K562 (cell line): ENCODE measurements around the gene NEURL4. TPM values are rescaled to one million over a fixed set of nuclear protein-coding genes. Genes with fewer than 3 reads are reported as not detected.

Source experiments
- ATAC-seq: fragments of 200-7000 bp; cut with Tn5 transposase; 3 replicates; pipeline ENCODE4 v1.9.1; 2020; ENCODE audit warnings: moderate library complexity
- BruUV-seq: library from RNA; stranded (reverse); fragments of 400-500 nt; replicated peaks from 2 replicates; lab custom pipeline; 2021; lab: Mats Ljungman, UMichigan
- CTCF ChIA-PET: fragments of 300-600 bp; formaldehyde crosslinking; extraction: SDS; loops from one replicate; lab custom pipeline; 2021; ENCODE audit warnings: low intra/inter-chr PET ratio; lab: Yijun Ruan, JAX
- POLR2A ChIA-PET: fragments of 300-600, 350-650 bp; sonication (Branson Sonifier 250); formaldehyde crosslinking; extraction: SDS; loops from one replicate; lab custom pipeline; 2021; ENCODE audit warnings: antibody characterized with exemption, inconsistent platforms; lab: Yijun Ruan, JAX
- DNase-seq, 4 experiments: peaks; one replicate each; pipeline versions ENCODE4 v3.0.0 to v3.0.0-alpha.2; 2011 to 2018; ENCODE audit warnings: low spot score in 3 of 4, mixed read lengths in 3 of 4; ENCODE audit errors: extremely low read depth in 1 of 4
- FAIRE-seq: peaks from 2 replicates; lab custom pipeline; 2011; peaks lifted over from hg19 to GRCh38; lab: Jason Lieb, UNC
- H2AFZ ChIP-seq: 2 replicates; pipeline ENCODE4 v1.6.0; 2011; ENCODE audit warnings: low read depth, low read length, control low read depth, inconsistent platforms
- H3K27ac ChIP-seq: fragments of 200-600 bp; 3 replicates; pipeline ENCODE4 v1.8.0; 2011; ENCODE audit warnings: low read depth, mild to moderate bottlenecking, control low read depth, inconsistent platforms, low read length, moderate library complexity, mixed read lengths; ENCODE audit errors: extremely low read depth
- H3K27me3 ChIP-seq, 2 experiments: fragments of 300-600 bp in 1 of 2; 2 replicates in 1 of 2; 3 replicates in 1 of 2; pipeline versions ENCODE4 v1.6.0 to v1.8.0; 2011; ENCODE audit warnings: inconsistent platforms in 2 of 2, low read length in 2 of 2, mild to moderate bottlenecking in 1 of 2, mixed read lengths in 1 of 2, moderate library complexity in 1 of 2; ENCODE audit not compliant: control insufficient read depth in 2 of 2, insufficient read depth in 2 of 2
- H3K36me3 ChIP-seq: fragments of 300-600 bp; 3 replicates; pipeline ENCODE4 v1.8.0; 2011; ENCODE audit warnings: mild to moderate bottlenecking, low read length, inconsistent platforms; ENCODE audit not compliant: control insufficient read depth, insufficient read depth
- H3K4me1 ChIP-seq, 2 experiments: fragments of 200-600 bp in 1 of 2; replicated peaks in 1 of 2; 2 replicates in 1 of 2; 3 replicates in 1 of 2; pipeline versions ENCODE4 v1.5.1 to v1.8.0; 2011; ENCODE audit warnings: inconsistent platforms in 2 of 2, low read length in 2 of 2, mild to moderate bottlenecking in 1 of 2, mixed read lengths in 1 of 2, moderate library complexity in 1 of 2; ENCODE audit not compliant: control insufficient read depth in 2 of 2, insufficient read depth in 2 of 2
- H3K4me2 ChIP-seq: 2 replicates; pipeline ENCODE4 v1.6.1; 2011; ENCODE audit warnings: low read length, control low read depth, inconsistent platforms, mixed read lengths; ENCODE audit not compliant: insufficient read depth
- H3K4me3 ChIP-seq: fragments of 200-600 bp; sonication (generic), shearing (Covaris generic); 2 replicates; pipeline ENCODE4 v1.5.1; 2016; ENCODE audit warnings: control low read depth, inconsistent platforms
- H3K79me2 ChIP-seq: fragments of 200-600 bp; 3 replicates; pipeline ENCODE4 v1.8.0; 2011; ENCODE audit warnings: low read length, inconsistent platforms; ENCODE audit not compliant: control insufficient read depth, insufficient read depth
- H3K9ac ChIP-seq, 2 experiments: 2 replicates each; pipeline versions ENCODE4 v1.6.0 to v1.6.1; 2011; ENCODE audit warnings: low read depth in 2 of 2, low read length in 2 of 2, control low read depth in 1 of 2, inconsistent platforms in 1 of 2, mild to moderate bottlenecking in 1 of 2, mixed read lengths in 1 of 2; ENCODE audit not compliant: insufficient read depth in 1 of 2
- H3K9me1 ChIP-seq: one replicate; pipeline ENCODE4 v1.6.0; 2011; ENCODE audit warnings: inconsistent platforms, mild to moderate bottlenecking, low read length, moderate library complexity; ENCODE audit not compliant: control insufficient read depth, insufficient read depth
- H3K9me3 ChIP-seq: replicated peaks from 2 replicates; pipeline ENCODE4 v1.5.1; 2011; ENCODE audit warnings: low read depth, low read length, inconsistent platforms; ENCODE audit not compliant: control insufficient read depth, insufficient read depth
- H4K20me1 ChIP-seq: replicated peaks from 2 replicates; pipeline ENCODE4 v1.6.1; 2011; ENCODE audit warnings: low read length, inconsistent platforms, mixed read lengths; ENCODE audit not compliant: control insufficient read depth, insufficient read depth
- BCOR ChIP-seq: fragments of 450-650 bp; IDR thresholded peaks from 2 replicates; pipeline ENCODE4 v1.6.1; 2016
- C11orf30 ChIP-seq: fragments of 450-650 bp; IDR thresholded peaks from 2 replicates; pipeline ENCODE4 v1.6.1; 2016; ENCODE audit warnings: low read depth, mild to moderate bottlenecking
- CAMTA2 ChIP-seq: fragments of 250-450 bp; sonication (Bioruptor Pico); conservative IDR thresholded peaks from 2 replicates; pipeline ENCODE4 v1.5.1; 2022
- ETV5 ChIP-seq: sonication (generic); formaldehyde crosslinking; IDR thresholded peaks from 2 replicates; pipeline ENCODE4 v1.4.0; 2020; ENCODE audit warnings: low read depth, mild to moderate bottlenecking, missing genetic modification reagents
- GATAD2A ChIP-seq: fragments of 450-650 bp; IDR thresholded peaks from 2 replicates; pipeline ENCODE4 v1.6.1; 2017
- NFIX ChIP-seq: fragments of 250-450 bp; sonication (Bioruptor Pico); IDR thresholded peaks from 2 replicates; pipeline ENCODE4 v1.4.0; 2020; ENCODE audit warnings: low read depth, mild to moderate bottlenecking, moderate library complexity
- PHF21A ChIP-seq: fragments of 450-650 bp; IDR thresholded peaks from 2 replicates; pipeline ENCODE4 v1.6.1; 2017; ENCODE audit warnings: low read depth, borderline replicate concordance
- PTTG1 ChIP-seq: fragments of 450-650 bp; IDR thresholded peaks from 2 replicates; pipeline ENCODE4 v1.6.1; 2016; ENCODE audit warnings: low read depth, mild to moderate bottlenecking, missing genetic modification characterization, missing compliant biosample characterization
- RFX7 ChIP-seq: fragments of 250-450 bp; sonication (Bioruptor Pico); IDR thresholded peaks from 2 replicates; pipeline ENCODE4 v1.5.1; 2021; ENCODE audit warnings: mild to moderate bottlenecking
- SNIP1 ChIP-seq: fragments of 450-650 bp; IDR thresholded peaks from 2 replicates; pipeline ENCODE4 v1.7.1; 2017; ENCODE audit warnings: low read depth, mild to moderate bottlenecking
- ZNF124 ChIP-seq: sonication (generic); formaldehyde crosslinking; IDR thresholded peaks from 2 replicates; pipeline ENCODE4 v1.8.1; 2022; ENCODE audit warnings: missing genetic modification reagents
- ZNF143 ChIP-seq: sonication (generic); formaldehyde crosslinking; IDR thresholded peaks from 2 replicates; pipeline ENCODE4 v1.9.0; 2022; ENCODE audit warnings: mild to moderate bottlenecking, missing genetic modification reagents
- WGBS: fragments of 100-300 bp; shearing (Covaris generic); methylation state at CpG from one replicate; pipeline ENCODE4 v1.1.6; 2016; ENCODE audit warnings: low coverage, mixed read lengths; ENCODE audit not compliant: insufficient coverage; ENCODE audit errors: missing lambda C conversion rate; 5-methylcytosine and 5-hydroxymethylcytosine counted together
- in situ Hi-C: fragments of 300-500 bp; cut with MboI; formaldehyde crosslinking; loops from 4 replicates; pipeline ENCODE4 v1.15.0; 2018; ENCODE audit warnings: inconsistent platforms, mixed read lengths
- intact Hi-C: fragments of 100-400 bp; cut with micrococcal nuclease; formaldehyde crosslinking; loops from 2 replicates; pipeline ENCODE4 v1.14.2; 2022
- polyA plus RNA-seq, 8 experiments: library from polyadenylated mRNA; depleted of rRNA in 4 of 8; stranded (reverse) in 5 of 8; unstranded in 3 of 8; fragments of >200 nt; fragmentation: Nextera tagmentation in 2 of 8; fragmentation: Illumina TruSeq in 1 of 8; extraction: Ambion mirVana in 2 of 8; extraction: Trizol in 1 of 8; gene quantifications; 2 replicates each; pipeline versions ENCODE4 v1.2.1 to v1.2.3, GENCODE V29; 2011 to 2014; ENCODE audit warnings: inconsistent platforms in 1 of 8, missing spikeins in 1 of 8
- total RNA-seq, 7 experiments: library from RNA; depleted of rRNA in 6 of 7; stranded (reverse); fragments of >200 nt in 6 of 7; fragmentation: Illumina TruSeq in 2 of 7; extraction: Trizol in 2 of 7; gene quantifications; 2 replicates each; pipeline versions ENCODE4 v1.2.1 to v1.2.3, GENCODE V29; 2011 to 2021; ENCODE audit warnings: low replicate concordance in 1 of 7
- TF ChIP-seq, protein P1 (sequence below): fragments of 450-650 bp; IDR thresholded peaks from 2 replicates; pipeline ENCODE4 v1.7.1; 2018; ENCODE audit warnings: mild to moderate bottlenecking, low read depth; ENCODE audit not compliant: partially characterized antibody
- TF ChIP-seq, protein P2 (sequence below): fragments of 200-800 bp; sonication (Bioruptor generic); IDR thresholded peaks from 2 replicates; pipeline ENCODE4 v1.6.1; 2017; ENCODE audit warnings: missing genetic modification characterization, missing compliant biosample characterization
- TF ChIP-seq, protein P3 (sequence below), 2 experiments: fragments of 150-350 bp in 1 of 2; IDR thresholded peaks; 2 replicates each; pipeline ENCODE4 v1.6.1; 2012 to 2016; ENCODE audit warnings: low read depth in 2 of 2, low read length in 2 of 2, mild to moderate bottlenecking in 1 of 2, moderate library complexity in 1 of 2

NEURL4 gene
- total and polyA plus RNA-seq, 9 of the 15 experiments (the other 6 are each of a cell fraction or from before 2014, with no cell fraction given) = 0.08 to 37.4 (median 11.5) TPM

DNA sequence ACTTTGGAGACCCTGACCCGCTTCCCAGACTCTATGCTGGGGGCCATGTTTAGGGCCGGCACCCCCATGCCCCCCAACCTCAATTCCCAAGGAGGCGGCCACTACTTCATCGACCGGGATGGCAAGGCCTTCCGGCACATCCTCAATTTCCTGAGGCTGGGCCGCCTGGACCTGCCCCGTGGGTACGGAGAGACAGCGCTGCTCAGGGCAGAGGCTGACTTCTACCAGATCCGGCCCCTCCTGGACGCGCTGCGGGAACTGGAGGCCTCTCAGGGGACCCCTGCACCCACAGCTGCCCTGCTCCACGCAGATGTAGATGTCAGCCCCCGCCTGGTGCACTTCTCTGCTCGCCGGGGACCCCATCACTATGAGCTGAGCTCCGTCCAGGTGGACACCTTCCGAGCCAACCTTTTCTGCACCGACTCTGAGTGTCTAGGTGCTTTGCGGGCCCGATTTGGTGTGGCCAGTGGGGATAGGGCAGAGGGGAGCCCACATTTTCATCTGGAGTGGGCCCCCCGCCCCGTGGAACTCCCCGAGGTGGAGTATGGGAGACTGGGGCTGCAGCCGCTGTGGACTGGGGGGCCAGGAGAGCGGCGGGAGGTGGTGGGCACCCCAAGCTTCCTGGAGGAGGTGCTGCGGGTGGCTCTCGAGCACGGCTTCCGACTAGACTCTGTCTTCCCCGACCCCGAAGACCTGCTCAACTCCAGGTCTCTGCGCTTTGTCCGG lies 23.9 kb upstream of the NEURL4 start:
- Histone ChIP-seq H3K9me1 (no peaks in the 10 kb centered on the region), H2AFZ (no peak overlapping the region), H3K27me3 (no peaks in the 10 kb centered on the region), H3K9ac (peak overlapping the region; percentile 17 to 79; a peak in 2 of 4 replicates), H3K9me3 (no peaks in the 10 kb centered on the region), H3K79me2 (peaks cover 8% of the 10 kb centered on the region), H3K36me3 (no peaks in the 10 kb centered on the region), H3K4me3 (peak overlapping the region; percentile 72; the same call in 1 of the 2 replicates), H4K20me1 (no peaks in the 10 kb centered on the region), H3K27ac (no peak overlapping the region), H3K4me2 (peak overlapping the region; percentile 80; the same call in 1 of the 2 replicates), H3K4me1 (peaks cover 3 to 59% of the 10 kb centered on the region in 2 experiments; a peak in 3 of 5 replicates)
- CTCF ChIA-PET = interaction anchor here (0.7 kb wide), 1 partner anchor 126 kb away, joined by 4 read pairs; the partner anchor contains the start of gene ZBTB4
- ATAC-seq (no peak), FAIRE-seq (no peak), DNase-seq (no peak)
- no TSS peak for BruUV-seq
- intact Hi-C loops = loop anchor here (5.0 kb wide), 1 partner anchor 129 kb away; the partner anchor contains the start of genes POLR2A and SLC35G6
- 92% methylated on average over 16 of the region's 37 CpGs for WGBS
- in situ Hi-C loops = loop anchor here (10.0 kb wide), 1 partner anchor 202 kb away; the partner anchor contains the start of gene TNFSF13
- POLR2A ChIA-PET = interaction anchor here (0.6 to 1.6 kb wide), 8 partner anchors 13 to 221 kb away, joined by 3 to 6 read pairs (median 4); partner anchors contain the start of genes ACAP1 and ZBTB4
- TF ChIP-seq BCOR (no peak), C11orf30 (no peak), ETV5 (no peak), NFIX (CRISPR knock-in tag) (no peak), ZNF143 (CRISPR knock-in tag) (no peak), PHF21A (no peak), RFX7 (CRISPR knock-in tag) (no peak), SNIP1 (no peak), PTTG1 (tag) (no peak), GATAD2A (no peak), CAMTA2 (CRISPR knock-in tag) (no peak), ZNF124 (no peak)
- TF ChIP-seq, protein P1, sequence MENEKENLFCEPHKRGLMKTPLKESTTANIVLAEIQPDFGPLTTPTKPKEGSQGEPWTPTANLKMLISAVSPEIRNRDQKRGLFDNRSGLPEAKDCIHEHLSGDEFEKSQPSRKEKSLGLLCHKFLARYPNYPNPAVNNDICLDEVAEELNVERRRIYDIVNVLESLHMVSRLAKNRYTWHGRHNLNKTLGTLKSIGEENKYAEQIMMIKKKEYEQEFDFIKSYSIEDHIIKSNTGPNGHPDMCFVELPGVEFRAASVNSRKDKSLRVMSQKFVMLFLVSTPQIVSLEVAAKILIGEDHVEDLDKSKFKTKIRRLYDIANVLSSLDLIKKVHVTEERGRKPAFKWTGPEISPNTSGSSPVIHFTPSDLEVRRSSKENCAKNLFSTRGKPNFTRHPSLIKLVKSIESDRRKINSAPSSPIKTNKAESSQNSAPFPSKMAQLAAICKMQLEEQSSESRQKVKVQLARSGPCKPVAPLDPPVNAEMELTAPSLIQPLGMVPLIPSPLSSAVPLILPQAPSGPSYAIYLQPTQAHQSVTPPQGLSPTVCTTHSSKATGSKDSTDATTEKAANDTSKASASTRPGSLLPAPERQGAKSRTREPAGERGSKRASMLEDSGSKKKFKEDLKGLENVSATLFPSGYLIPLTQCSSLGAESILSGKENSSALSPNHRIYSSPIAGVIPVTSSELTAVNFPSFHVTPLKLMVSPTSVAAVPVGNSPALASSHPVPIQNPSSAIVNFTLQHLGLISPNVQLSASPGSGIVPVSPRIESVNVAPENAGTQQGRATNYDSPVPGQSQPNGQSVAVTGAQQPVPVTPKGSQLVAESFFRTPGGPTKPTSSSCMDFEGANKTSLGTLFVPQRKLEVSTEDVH = no peak
- TF ChIP-seq, protein P2, sequence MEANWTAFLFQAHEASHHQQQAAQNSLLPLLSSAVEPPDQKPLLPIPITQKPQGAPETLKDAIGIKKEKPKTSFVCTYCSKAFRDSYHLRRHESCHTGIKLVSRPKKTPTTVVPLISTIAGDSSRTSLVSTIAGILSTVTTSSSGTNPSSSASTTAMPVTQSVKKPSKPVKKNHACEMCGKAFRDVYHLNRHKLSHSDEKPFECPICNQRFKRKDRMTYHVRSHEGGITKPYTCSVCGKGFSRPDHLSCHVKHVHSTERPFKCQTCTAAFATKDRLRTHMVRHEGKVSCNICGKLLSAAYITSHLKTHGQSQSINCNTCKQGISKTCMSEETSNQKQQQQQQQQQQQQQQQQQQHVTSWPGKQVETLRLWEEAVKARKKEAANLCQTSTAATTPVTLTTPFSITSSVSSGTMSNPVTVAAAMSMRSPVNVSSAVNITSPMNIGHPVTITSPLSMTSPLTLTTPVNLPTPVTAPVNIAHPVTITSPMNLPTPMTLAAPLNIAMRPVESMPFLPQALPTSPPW = no peak
- TF ChIP-seq, protein P3, sequence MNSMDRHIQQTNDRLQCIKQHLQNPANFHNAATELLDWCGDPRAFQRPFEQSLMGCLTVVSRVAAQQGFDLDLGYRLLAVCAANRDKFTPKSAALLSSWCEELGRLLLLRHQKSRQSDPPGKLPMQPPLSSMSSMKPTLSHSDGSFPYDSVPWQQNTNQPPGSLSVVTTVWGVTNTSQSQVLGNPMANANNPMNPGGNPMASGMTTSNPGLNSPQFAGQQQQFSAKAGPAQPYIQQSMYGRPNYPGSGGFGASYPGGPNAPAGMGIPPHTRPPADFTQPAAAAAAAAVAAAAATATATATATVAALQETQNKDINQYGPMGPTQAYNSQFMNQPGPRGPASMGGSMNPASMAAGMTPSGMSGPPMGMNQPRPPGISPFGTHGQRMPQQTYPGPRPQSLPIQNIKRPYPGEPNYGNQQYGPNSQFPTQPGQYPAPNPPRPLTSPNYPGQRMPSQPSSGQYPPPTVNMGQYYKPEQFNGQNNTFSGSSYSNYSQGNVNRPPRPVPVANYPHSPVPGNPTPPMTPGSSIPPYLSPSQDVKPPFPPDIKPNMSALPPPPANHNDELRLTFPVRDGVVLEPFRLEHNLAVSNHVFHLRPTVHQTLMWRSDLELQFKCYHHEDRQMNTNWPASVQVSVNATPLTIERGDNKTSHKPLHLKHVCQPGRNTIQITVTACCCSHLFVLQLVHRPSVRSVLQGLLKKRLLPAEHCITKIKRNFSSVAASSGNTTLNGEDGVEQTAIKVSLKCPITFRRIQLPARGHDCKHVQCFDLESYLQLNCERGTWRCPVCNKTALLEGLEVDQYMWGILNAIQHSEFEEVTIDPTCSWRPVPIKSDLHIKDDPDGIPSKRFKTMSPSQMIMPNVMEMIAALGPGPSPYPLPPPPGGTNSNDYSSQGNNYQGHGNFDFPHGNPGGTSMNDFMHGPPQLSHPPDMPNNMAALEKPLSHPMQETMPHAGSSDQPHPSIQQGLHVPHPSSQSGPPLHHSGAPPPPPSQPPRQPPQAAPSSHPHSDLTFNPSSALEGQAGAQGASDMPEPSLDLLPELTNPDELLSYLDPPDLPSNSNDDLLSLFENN (IDR thresholded peaks at IDR 0.05; ENCODE audit: low read depth in 2 of 2, low read length in 2 of 2) = no peak
